ENCODE measurements around the gene PLEKHH1.

DNA sequence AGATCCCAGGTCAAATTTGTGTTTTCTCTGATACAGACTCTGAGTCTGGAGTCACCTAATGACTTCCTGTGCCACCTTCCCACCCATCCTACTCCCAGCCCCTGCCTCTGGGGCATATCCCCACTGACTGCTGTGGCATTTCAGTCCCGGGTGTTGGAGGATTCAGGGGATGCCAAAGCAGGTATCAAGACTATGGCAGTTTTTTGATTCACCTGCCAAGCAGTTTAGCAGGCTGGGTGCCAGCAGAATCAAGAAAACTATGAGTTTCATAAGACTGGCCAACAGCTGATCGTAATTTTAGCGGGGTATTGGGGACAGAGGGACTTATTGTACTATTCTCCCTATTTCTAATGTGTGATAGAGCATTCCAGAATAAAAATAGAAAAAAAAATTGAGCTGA lies 4.6 kb downstream of the PLEKHH1 start:
- TF ChIP-seq, protein P1, sequence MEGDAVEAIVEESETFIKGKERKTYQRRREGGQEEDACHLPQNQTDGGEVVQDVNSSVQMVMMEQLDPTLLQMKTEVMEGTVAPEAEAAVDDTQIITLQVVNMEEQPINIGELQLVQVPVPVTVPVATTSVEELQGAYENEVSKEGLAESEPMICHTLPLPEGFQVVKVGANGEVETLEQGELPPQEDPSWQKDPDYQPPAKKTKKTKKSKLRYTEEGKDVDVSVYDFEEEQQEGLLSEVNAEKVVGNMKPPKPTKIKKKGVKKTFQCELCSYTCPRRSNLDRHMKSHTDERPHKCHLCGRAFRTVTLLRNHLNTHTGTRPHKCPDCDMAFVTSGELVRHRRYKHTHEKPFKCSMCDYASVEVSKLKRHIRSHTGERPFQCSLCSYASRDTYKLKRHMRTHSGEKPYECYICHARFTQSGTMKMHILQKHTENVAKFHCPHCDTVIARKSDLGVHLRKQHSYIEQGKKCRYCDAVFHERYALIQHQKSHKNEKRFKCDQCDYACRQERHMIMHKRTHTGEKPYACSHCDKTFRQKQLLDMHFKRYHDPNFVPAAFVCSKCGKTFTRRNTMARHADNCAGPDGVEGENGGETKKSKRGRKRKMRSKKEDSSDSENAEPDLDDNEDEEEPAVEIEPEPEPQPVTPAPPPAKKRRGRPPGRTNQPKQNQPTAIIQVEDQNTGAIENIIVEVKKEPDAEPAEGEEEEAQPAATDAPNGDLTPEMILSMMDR (IDR thresholded peaks at IDR 0.05; ENCODE audit: low read depth, low read length, missing input control), result no peak
- TF ChIP-seq RAD21 (IDR thresholded peaks at IDR 0.05) (no peak), EGR1 (IDR thresholded peaks at IDR 0.05; ENCODE audit: low read depth in 2 of 2) (no peak), FOXA1 (IDR thresholded peaks at IDR 0.05) (no peak)

Data from liver (tissue), 3 donors.